Measurements from ENCODE around the gene C19orf44. TPM values are rescaled to one million over a fixed set of nuclear protein-coding genes. Genes with fewer than 3 reads are reported as not detected.
"Not testable (repeated sequence)": the region's sequence is repeated elsewhere in the genome, so short reads cannot be mapped to it uniquely, and the experiment has no call there.

The C19orf44 gene
- total and polyA plus RNA-seq, 8 donors: 2.4 to 40.3 (median 3.8) TPM; not detected in 1

GRCh38 chr19:16542045-16542909, 46.1 kb downstream of the C19orf44 start, which contains the start of gene CHERP:
CHERP (minus strand) TSS chr19:16542437; CDS start chr19:16542378, 59 bp downstream.
- peaks cover 11 to 69% (median 52%) of the 10 kb centered on the region in 4 donors for H3K4me1 ChIP-seq
- DNase-seq: peak; percentile 94 to 98
- intact Hi-C loops (cut with DNase I; ENCODE audit: low total_unique reads): no loop called here
- no peaks in the 10 kb centered on the region for H3K9me3 ChIP-seq
- peak within 1 kb of the TSS; percentile 92 to 98 (median 94) for H3K4me3 ChIP-seq
- H3K27ac ChIP-seq: peak within 1 kb of the TSS; percentile 87 to 94 (median 88)
- WGBS, 5 donors: 0 to 1% (median 0%) methylated on average over 21 to 108 of the region's 108 CpGs
- H3K27me3 ChIP-seq: no peaks in the 10 kb centered on the region
- TF ChIP-seq EP300 (IDR thresholded peaks at IDR 0.05): no peak
- peak in 2 of 7 experiments; percentile 8 to 15 for TF ChIP-seq CTCF (IDR thresholded peaks at IDR 0.05)
- TF ChIP-seq POLR2A (IDR thresholded peaks at IDR 0.05): no peak
- peak; percentile 74 to 93 (median 82) for TF ChIP-seq POLR2AphosphoS5 (IDR thresholded peaks at IDR 0.05)
- peaks cover 4 to 31% (median 28%) of the 10 kb centered on the region in 4 donors for H3K36me3 ChIP-seq

GRCh38 chr19:16542910-16543472, 46.8 kb downstream of the C19orf44 start:
- H3K4me3 ChIP-seq: peak overlapping the region; percentile 92 to 98 (median 94)
- no peaks in the 10 kb centered on the region for H3K27me3 ChIP-seq
- H3K27ac ChIP-seq: peak overlapping the region; percentile 87 to 94 (median 88)
- DNase-seq: no peak
- 1 to 3% (median 2%) methylated on average over 12 to 15 of the region's 15 CpGs for WGBS, 5 donors
- intact Hi-C loops (cut with DNase I; ENCODE audit: low total_unique reads): no loop called here
- H3K4me1 ChIP-seq: peaks cover 11 to 61% (median 49%) of the 10 kb centered on the region in 4 donors
- TF ChIP-seq POLR2A (IDR thresholded peaks at IDR 0.05) (no peak), POLR2AphosphoS5 (IDR thresholded peaks at IDR 0.05) (no peak), CTCF (IDR thresholded peaks at IDR 0.05) (no peak), EP300 (IDR thresholded peaks at IDR 0.05) (no peak)
- H3K36me3 ChIP-seq: peaks cover 4 to 24% (median 21%) of the 10 kb centered on the region in 4 donors
- H3K9me3 ChIP-seq: no peaks in the 10 kb centered on the region

GRCh38 chr19:16543734-16544133, 47.5 kb downstream of the C19orf44 start:
- H3K4me1 ChIP-seq: peaks cover 11 to 55% (median 45%) of the 10 kb centered on the region in 4 donors
- H3K9me3 ChIP-seq; DNase-seq; H3K27ac ChIP-seq; intact Hi-C loops (cut with DNase I; ENCODE audit: low total_unique reads); H3K27me3 ChIP-seq: not testable (repeated sequence)
- WGBS, 5 donors: 76 to 82% (median 78%) methylated on average over 6 of the region's 6 CpGs
- peaks cover 2 to 19% (median 15%) of the 10 kb centered on the region in 4 donors for H3K36me3 ChIP-seq
- H3K4me3 ChIP-seq: peak overlapping the region in 1 of 4 donors; percentile 98

GRCh38 chr19:16544473-16545231, 48.5 kb downstream of the C19orf44 start:
- Histone ChIP-seq H3K9me3 (no peaks in the 10 kb centered on the region), H3K27ac (no peak overlapping the region), H3K4me3 (no peak overlapping the region), H3K4me1 (peaks cover 11 to 49% (median 41%) of the 10 kb centered on the region in 4 donors), H3K27me3 (no peaks in the 10 kb centered on the region), H3K36me3 (peaks cover 0 to 18% (median 10%) of the 10 kb centered on the region in 4 donors)
- TF ChIP-seq POLR2AphosphoS5 (IDR thresholded peaks at IDR 0.05) (no peak), POLR2A (IDR thresholded peaks at IDR 0.05) (no peak), CTCF (IDR thresholded peaks at IDR 0.05) (no peak), EP300 (IDR thresholded peaks at IDR 0.05) (no peak)
- intact Hi-C loops (cut with DNase I; ENCODE audit: low total_unique reads): no loop called here
- no peak for DNase-seq
- WGBS, 5 donors: 85 to 90% (median 90%) methylated on average over 11 of the region's 11 CpGs
